ENCODE results near the gene SHOC2.

DNA sequence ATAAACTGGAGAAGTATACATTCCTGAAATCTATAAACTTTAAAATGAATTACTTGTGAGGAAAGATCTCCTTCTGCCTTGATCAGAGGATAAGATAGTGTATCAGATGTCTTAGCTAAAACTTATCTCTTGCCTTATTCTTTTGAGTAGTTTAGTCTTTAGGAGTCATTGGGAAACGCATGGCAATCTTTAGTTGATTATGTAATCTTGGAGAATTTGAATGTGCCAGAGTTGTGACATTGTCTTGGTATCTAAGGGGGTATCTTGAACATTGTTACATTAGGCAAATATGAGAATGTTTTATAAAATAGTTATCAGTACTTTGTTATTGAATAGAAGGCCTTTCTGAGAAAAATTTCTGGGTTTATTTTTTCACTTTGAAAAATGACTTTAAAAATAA, 95.8 kb downstream of the SHOC2 start:
- no peak for TF ChIP-seq HDGF (IDR thresholded peaks at IDR 0.05; ENCODE audit: borderline replicate concordance)
- no peak for TF ChIP-seq SUZ12 (IDR thresholded peaks at IDR 0.05)
- no peak for TF ChIP-seq LEF1 (IDR thresholded peaks at IDR 0.05; ENCODE audit: borderline replicate concordance)
- no peak for TF ChIP-seq ELF4 (IDR thresholded peaks at IDR 0.05)
- no peak for TF ChIP-seq TARDBP (IDR thresholded peaks at IDR 0.05)
- TF ChIP-seq SP1 (IDR thresholded peaks at IDR 0.05), result no peak
- TF ChIP-seq FOXM1 (IDR thresholded peaks at IDR 0.05; ENCODE audit: borderline replicate concordance), result no peak
- TF ChIP-seq NFRKB (IDR thresholded peaks at IDR 0.05), result no peak
- no peak for TF ChIP-seq ARNT (IDR thresholded peaks at IDR 0.05)
